Stimulated activated CD8-positive, alpha-beta memory T cell treated with anti-CD3 and anti-CD28 coated beads, Interleukin-15, amount 100 ng/mL, for 48 hours (primary cell): ENCODE measurements around the gene FCGBP.
A peak's percentile ranks its signal among the peaks of the same experiment; 100 is the strongest.
"Not testable (repeated sequence)": the region's sequence is repeated elsewhere in the genome, so short reads cannot be mapped to it uniquely, and the experiment has no call there.

Experiments
- DNase-seq, 2 donors: peaks; one replicate each; pipeline ENCODE4 v3.0.0-alpha.2; 2020; ENCODE audit warnings: low read depth in 2 of 2

The FCGBP gene

GRCh38 chr19:39934584-39935363 lies at the start of gene FCGBP:
Gene FCGBP (minus strand): TSS chr19:39934634.
- DNase-seq, result no peak

GRCh38 chr19:39983695-39984300 lies 49.4 kb upstream of the FCGBP start:
- DNase-seq, result no peak

GRCh38 chr19:39982883-39983282 lies 48.4 kb upstream of the FCGBP start:
- DNase-seq, result no peak

GRCh38 chr19:39974377-39975155 lies 40.1 kb upstream of the FCGBP start:
- no peak for DNase-seq

GRCh38 chr19:39971380-39972035 lies 37.1 kb upstream of the FCGBP start:
- DNase-seq, result no peak

GRCh38 chr19:39970675-39971379 lies 36.4 kb upstream of the FCGBP start, which contains the start of gene PSMC4:
Gene PSMC4 (plus strand): TSS chr19:39971165. CDS start chr19:39971203, 38 bp downstream.
- peak; percentile 98 for DNase-seq

DNA sequence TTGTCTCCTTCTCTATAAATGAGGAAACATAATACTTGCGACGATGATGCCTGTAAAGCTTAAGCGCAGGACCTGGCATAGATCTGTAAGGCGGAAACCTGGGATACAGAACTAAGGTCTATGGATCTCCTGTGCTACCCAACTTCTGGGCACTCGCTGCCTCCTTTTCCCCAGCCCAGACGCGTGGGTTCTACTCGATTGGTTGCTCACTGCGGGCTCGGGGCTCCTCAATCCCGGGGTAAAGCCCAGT lies 35.9 kb upstream of the FCGBP start:
- no peak for DNase-seq

DNA sequence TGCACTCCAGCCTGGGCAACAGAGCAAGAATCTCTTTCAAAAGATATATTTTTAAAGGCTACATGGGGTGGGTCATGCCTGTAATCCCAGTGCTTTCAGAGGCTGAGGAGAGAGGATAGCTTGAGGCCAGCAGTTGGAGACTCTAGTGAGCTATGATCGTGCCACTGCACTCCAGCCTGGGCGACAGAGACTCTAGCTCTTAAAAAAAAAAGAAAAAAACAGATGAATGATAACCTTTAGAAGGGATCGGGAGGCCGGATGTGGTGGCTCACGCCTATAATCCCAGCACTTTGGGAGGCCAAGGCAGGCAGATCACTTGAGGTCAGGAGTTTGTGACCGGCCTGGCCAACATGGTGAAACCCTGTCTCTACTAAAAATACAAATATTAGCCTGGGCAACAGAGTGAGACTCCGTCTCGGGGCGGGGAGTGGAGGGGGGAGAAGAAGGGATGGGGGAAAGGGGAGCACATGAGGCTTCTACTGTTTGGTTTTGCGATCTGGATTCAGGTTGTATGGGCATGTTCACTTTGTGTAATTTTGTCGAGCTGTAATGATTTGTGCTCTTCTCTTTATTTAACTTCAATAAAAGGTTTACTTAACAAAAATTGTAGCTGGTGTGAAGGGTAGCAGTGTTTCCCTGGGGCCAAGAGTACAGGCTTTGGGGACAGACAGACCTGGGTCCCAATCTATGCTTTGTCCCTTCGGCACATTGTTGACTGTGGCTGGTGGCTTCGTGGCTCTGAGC lies 35.4 kb upstream of the FCGBP start:
- DNase-seq, result no peak

DNA sequence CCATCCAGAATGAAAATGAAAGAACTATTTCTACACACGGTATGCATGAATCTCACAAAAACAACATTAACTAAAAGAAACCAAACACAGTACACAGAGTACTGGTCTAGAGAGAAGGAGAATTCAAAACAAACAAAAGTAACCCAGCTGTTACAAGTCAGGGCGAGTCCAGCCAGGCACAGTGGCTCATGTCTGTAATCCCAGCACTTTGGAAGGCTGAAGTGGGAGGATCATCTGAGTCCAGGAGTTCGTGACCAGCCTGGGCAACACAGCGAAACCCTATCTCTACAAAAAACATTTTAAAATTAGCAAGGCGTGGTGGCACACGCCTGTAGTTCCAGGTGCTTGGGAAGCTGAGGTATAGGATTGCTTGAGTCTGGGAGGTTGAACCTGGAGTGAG lies 34.8 kb upstream of the FCGBP start:
- DNase-seq, result no peak

- no peak for DNase-seq
These were observed 34.4 kb upstream of the FCGBP start for GRCh38 chr19:39968789-39969188.

- DNase-seq, result no peak
These were observed 33.1 kb upstream of the FCGBP start for GRCh38 chr19:39967561-39967960.

GRCh38 chr19:39966617-39967016 lies 32.2 kb upstream of the FCGBP start:
- no peak for DNase-seq

DNA sequence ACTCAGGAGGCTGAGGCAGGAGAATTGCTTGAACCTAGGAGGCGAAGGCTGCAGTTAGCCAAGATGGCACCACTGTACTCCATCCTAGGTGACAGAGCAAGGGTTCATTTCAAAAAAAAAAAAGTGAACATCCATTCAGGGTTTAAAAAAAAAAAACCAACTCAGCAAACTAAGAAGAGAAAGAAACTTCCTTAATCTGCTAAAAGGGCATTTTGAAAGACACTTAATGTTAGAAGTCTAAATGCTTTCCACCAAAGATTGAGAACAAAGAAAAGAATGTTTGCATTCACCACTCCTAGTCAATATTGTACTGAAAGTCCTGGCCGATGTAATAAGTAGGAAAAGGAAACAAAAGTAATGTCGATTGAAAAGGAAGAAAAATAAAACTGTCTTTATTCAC lies 29.5 kb upstream of the FCGBP start:
- no peak for DNase-seq

GRCh38 chr19:39959407-39959806 lies 25.0 kb upstream of the FCGBP start:
- DNase-seq, result not testable (repeated sequence)

DNA sequence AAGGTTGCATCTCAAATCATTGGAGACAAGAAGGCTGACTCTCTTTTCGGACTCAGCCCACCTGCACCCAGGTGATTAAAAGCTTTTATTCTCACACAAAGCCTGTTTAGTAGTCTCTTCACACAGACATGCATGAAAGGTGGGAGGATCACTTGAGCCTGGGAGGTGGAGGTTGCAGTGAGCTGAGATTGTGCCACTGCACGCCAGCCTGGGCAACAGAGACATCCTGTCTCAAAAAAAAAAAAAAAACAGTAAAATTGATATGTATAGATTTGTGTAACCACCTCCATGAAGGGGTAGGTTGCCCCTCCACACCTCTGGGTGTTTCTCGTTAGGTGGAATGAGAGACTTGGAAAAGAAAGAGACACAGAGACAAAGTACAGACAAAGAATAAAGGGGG lies 24.5 kb upstream of the FCGBP start:
- DNase-seq, result not testable (repeated sequence)

DNA sequence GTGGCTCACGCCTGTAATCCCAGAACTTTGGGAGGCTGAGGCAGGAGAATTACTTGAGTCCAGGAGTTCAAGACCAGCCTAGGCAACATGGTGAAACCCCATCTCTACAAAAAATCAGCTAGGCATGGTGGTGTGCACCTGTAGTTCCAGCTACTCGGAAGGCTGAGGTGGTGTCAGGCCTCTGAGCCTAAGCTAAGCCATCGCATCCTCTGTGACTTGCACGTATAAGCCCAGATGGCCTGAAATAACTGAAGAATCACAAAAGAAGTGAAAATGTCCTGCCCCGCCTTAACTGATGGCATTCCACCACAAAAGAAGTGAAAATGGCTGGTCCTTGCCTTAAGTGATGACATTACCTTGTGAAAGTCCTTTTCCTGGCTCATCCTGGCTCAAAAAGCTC lies 23.5 kb upstream of the FCGBP start:
- DNase-seq, result not testable (repeated sequence)

GRCh38 chr19:39953915-39954314 lies 19.5 kb upstream of the FCGBP start:
- DNase-seq, result no peak

GRCh38 chr19:39951686-39952085 lies 17.3 kb upstream of the FCGBP start:
- no peak for DNase-seq

DNA sequence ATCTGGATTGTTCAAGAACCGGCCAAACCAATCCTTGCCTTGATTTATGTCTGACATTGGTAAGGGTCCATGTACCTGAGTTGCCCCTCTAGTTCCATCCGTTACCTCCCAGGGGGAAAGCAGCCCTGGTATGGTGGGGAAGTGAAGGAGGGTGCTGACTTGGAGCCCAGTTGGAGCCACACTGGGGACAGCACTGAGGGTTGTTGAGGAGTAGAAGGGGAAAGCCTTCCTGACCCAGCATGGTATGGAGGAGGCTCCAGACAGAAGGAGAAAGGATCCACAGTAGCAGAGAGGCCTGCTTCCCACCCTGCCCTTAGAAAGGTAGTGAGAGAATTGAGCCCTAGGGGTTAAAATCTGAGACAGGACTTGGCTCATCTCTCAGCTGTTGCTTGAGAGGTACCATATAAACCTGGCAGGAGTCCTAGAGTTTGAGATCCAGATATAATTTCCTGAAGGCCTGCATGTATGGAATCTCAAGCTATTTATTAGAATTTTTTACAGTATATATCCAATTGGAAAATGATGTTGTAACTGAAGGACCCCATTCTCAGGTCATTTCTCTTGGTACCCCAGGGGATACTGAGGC lies 16.7 kb upstream of the FCGBP start:
- DNase-seq, result no peak

DNA sequence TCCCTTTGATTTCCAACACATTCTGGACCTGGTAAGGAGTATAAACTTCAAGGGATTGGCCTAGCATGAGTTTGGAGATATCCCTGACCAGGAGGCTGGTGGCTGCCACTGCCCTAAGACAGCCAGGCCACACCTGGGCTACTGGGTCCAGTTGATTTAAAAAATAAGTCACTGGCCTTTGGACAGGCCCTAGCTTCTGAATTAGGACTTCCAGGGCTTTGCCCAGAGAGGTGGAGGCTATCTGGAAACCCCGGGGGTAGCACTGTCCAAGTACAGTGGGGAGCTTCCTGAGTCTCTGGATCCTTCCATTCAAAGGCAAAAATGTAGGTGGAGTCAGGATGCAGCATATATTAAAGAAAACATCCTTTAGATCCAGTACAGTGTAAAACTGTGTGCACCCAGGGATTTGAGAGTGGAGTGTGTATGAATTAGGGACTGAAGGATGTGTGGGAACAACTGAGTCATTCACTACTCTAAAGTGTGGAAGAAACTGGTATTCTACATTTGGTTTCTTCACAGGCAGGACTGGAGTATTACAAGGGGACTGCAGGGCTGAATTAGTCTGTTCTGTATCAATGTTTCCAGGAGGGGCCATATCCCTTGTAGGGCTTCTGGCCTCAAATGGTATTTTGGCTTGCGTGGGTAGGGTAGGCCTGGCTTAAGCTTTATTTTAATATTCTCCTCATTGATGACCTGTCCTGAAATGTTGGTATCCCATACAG lies 14.8 kb upstream of the FCGBP start:
- DNase-seq, result no peak
